Panc1 (cell line): ENCODE data around the gene PLEKHG5.

Experiments
- CTCF ChIP-seq: fragments of 450-650 bp; IDR thresholded peaks from 2 replicates; pipeline ENCODE4 v1.5.1; 2017; ENCODE audit warnings: mild to moderate bottlenecking
- POLR2AphosphoS5 ChIP-seq: IDR thresholded peaks from 2 replicates; pipeline ENCODE4 v1.6.1; 2012; ENCODE audit warnings: mild to moderate bottlenecking, low read depth, low read length, moderate library complexity
- SIN3A ChIP-seq: IDR thresholded peaks from 2 replicates; pipeline ENCODE4 v1.6.1; 2012; ENCODE audit warnings: low read depth, mild to moderate bottlenecking, low read length, moderate library complexity, borderline replicate concordance; ENCODE audit not compliant: insufficient read depth
- TCF7L2 ChIP-seq: IDR thresholded peaks from 2 replicates; pipeline ENCODE4 v1.6.1; 2011; ENCODE audit warnings: mild to moderate bottlenecking, low read depth, low read length, inconsistent platforms
- TF ChIP-seq, protein P1 (sequence below), 2 experiments: IDR thresholded peaks; 2 replicates each; pipeline ENCODE4 v1.6.1; 2011 to 2012; ENCODE audit warnings: low read depth in 2 of 2, control low read depth in 1 of 2, low read length in 1 of 2, mild to moderate bottlenecking in 1 of 2, moderate library complexity in 1 of 2; ENCODE audit not compliant: insufficient read depth in 1 of 2

GRCh38 chr1:6510493-6510892, 19.0 kb upstream of the PLEKHG5 start:
- TF ChIP-seq CTCF: no peak
- TF ChIP-seq SIN3A: no peak
- TF ChIP-seq POLR2AphosphoS5: no peak
- no peak for TF ChIP-seq TCF7L2
- TF ChIP-seq, protein P1, sequence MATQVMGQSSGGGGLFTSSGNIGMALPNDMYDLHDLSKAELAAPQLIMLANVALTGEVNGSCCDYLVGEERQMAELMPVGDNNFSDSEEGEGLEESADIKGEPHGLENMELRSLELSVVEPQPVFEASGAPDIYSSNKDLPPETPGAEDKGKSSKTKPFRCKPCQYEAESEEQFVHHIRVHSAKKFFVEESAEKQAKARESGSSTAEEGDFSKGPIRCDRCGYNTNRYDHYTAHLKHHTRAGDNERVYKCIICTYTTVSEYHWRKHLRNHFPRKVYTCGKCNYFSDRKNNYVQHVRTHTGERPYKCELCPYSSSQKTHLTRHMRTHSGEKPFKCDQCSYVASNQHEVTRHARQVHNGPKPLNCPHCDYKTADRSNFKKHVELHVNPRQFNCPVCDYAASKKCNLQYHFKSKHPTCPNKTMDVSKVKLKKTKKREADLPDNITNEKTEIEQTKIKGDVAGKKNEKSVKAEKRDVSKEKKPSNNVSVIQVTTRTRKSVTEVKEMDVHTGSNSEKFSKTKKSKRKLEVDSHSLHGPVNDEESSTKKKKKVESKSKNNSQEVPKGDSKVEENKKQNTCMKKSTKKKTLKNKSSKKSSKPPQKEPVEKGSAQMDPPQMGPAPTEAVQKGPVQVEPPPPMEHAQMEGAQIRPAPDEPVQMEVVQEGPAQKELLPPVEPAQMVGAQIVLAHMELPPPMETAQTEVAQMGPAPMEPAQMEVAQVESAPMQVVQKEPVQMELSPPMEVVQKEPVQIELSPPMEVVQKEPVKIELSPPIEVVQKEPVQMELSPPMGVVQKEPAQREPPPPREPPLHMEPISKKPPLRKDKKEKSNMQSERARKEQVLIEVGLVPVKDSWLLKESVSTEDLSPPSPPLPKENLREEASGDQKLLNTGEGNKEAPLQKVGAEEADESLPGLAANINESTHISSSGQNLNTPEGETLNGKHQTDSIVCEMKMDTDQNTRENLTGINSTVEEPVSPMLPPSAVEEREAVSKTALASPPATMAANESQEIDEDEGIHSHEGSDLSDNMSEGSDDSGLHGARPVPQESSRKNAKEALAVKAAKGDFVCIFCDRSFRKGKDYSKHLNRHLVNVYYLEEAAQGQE (IDR thresholded peaks at IDR 0.05; ENCODE audit: insufficient read depth in 1 of 2, low read depth in 2 of 2, low read length in 1 of 2): no peak
